K562 (cell line): ENCODE data around the gene CCDC61.

Experiments
- CHD1 ChIP-seq: fragments of 200-600 bp; sonication (generic); IDR thresholded peaks from one replicate; pipeline ENCODE4 v1.6.1; 2012; ENCODE audit warnings: mild to moderate bottlenecking, moderate library complexity, low read length, inconsistent platforms
- CTCF ChIP-seq, 3 experiments: IDR thresholded peaks in 2 of 3; conservative IDR thresholded peaks in 1 of 3; 2 replicates each; pipeline ENCODE4 v1.5.1; 2011 to 2012; ENCODE audit warnings: low read length in 3 of 3, mild to moderate bottlenecking in 3 of 3, control low read depth in 2 of 3, improper control_type of control experiment in 1 of 3, inconsistent platforms in 1 of 3, low read depth in 1 of 3, mixed read lengths in 1 of 3, moderate library complexity in 1 of 3; ENCODE audit not compliant: insufficient read depth in 2 of 3
- ELF1 ChIP-seq: fragments of 200-800 bp; sonication (Bioruptor generic); IDR thresholded peaks from 2 replicates; pipeline ENCODE4 v1.6.1; 2016; ENCODE audit warnings: missing genetic modification characterization, missing compliant biosample characterization
- ETV6 ChIP-seq, 3 experiments: fragments of 150-350 bp in 1 of 3; sonication (generic) in 1 of 3; formaldehyde crosslinking in 1 of 3; IDR thresholded peaks; 2 replicates each; pipeline versions ENCODE4 v1.6.1 to v1.8.0; 2014 to 2022; ENCODE audit warnings: borderline replicate concordance in 2 of 3, low read depth in 2 of 3, antibody characterized with exemption in 1 of 3, low read length in 1 of 3, mild to moderate bottlenecking in 1 of 3, missing genetic modification reagents in 1 of 3
- EZH2 ChIP-seq: IDR thresholded peaks from 2 replicates; pipeline ENCODE4 v1.6.1; 2012; ENCODE audit warnings: low read depth, mild to moderate bottlenecking, inconsistent platforms, low read length, borderline replicate concordance
- HDAC2 ChIP-seq: fragments of 450-650 bp; IDR thresholded peaks from 2 replicates; pipeline ENCODE4 v1.6.1; 2016; ENCODE audit warnings: mild to moderate bottlenecking
- KAT7 ChIP-seq: sonication (generic); formaldehyde crosslinking; IDR thresholded peaks from 2 replicates; pipeline ENCODE4 v1.8.0; 2022; ENCODE audit warnings: missing genetic modification reagents, mild to moderate bottlenecking, borderline replicate concordance
- NR2F6 ChIP-seq: fragments of 450-650 bp; formaldehyde crosslinking; IDR thresholded peaks from 2 replicates; pipeline ENCODE4 v1.4.0; 2020; ENCODE audit warnings: mild to moderate bottlenecking
- YY1 ChIP-seq, 3 experiments: IDR thresholded peaks; 2 replicates each; pipeline ENCODE4 v1.6.1; 2011; ENCODE audit warnings: low read length in 2 of 3, mild to moderate bottlenecking in 2 of 3, moderate library complexity in 2 of 3, borderline replicate concordance in 1 of 3, control low read depth in 1 of 3, low read depth in 1 of 3; ENCODE audit not compliant: insufficient read depth in 3 of 3, insufficient replicate concordance in 2 of 3, control insufficient read depth in 1 of 3, insufficient read length in 1 of 3; ENCODE audit errors: extremely low read depth in 1 of 3
- ZNF316 ChIP-seq: fragments of 450-650 bp; IDR thresholded peaks from 2 replicates; pipeline ENCODE4 v1.6.1; 2016
- ZNF592 ChIP-seq: fragments of 450-650 bp; IDR thresholded peaks from 2 replicates; pipeline ENCODE4 v1.6.1; 2017; ENCODE audit warnings: antibody characterized with exemption, mild to moderate bottlenecking

- TF ChIP-seq ZNF592 (no peak), CTCF (IDR thresholded peaks at IDR 0.05 in 2 of 3, conservative IDR thresholded peaks at IDR 0.05 in 1 of 3; ENCODE audit: insufficient read depth in 2 of 3, low read depth in 1 of 3, low read length in 3 of 3) (no peak), ZNF316 (no peak), YY1 (IDR thresholded peaks at IDR 0.05; ENCODE audit: borderline replicate concordance in 1 of 3, control insufficient read depth in 1 of 3, extremely low read depth in 1 of 3, insufficient read depth in 3 of 3, insufficient read length in 1 of 3, insufficient replicate concordance in 2 of 3, low read depth in 1 of 3, low read length in 2 of 3) (no peak), ETV6 (IDR thresholded peaks at IDR 0.05; ENCODE audit: borderline replicate concordance in 1 of 2, low read depth in 2 of 2, low read length in 1 of 2) (no peak), ETV6 (CRISPR knock-in tag; IDR thresholded peaks at IDR 0.05; ENCODE audit: borderline replicate concordance) (no peak), HDAC2 (no peak), KAT7 (no peak), CHD1 (no peak), ELF1 (no peak), NR2F6 (CRISPR knock-in tag) (no peak), EZH2 (no peak)
Observed at GRCh38 chr19:45972947-45973540, 22.2 kb upstream of the CCDC61 start.
